HG03175 (cell line): ENCODE results near the gene CENPP.
"Not testable (repeated sequence)": the region's sequence is repeated elsewhere in the genome, so short reads cannot be mapped to it uniquely, and the experiment has no call there.

ENCODE experiments used
- ATAC-seq: cut with Tn5 transposase; IDR thresholded peaks from one replicate; pipeline ENCODE4 v1.9.1; 2021; ENCODE audit warnings: mild to moderate bottlenecking, moderate library complexity; ENCODE audit not compliant: unreplicated experiment

The CENPP gene

DNA sequence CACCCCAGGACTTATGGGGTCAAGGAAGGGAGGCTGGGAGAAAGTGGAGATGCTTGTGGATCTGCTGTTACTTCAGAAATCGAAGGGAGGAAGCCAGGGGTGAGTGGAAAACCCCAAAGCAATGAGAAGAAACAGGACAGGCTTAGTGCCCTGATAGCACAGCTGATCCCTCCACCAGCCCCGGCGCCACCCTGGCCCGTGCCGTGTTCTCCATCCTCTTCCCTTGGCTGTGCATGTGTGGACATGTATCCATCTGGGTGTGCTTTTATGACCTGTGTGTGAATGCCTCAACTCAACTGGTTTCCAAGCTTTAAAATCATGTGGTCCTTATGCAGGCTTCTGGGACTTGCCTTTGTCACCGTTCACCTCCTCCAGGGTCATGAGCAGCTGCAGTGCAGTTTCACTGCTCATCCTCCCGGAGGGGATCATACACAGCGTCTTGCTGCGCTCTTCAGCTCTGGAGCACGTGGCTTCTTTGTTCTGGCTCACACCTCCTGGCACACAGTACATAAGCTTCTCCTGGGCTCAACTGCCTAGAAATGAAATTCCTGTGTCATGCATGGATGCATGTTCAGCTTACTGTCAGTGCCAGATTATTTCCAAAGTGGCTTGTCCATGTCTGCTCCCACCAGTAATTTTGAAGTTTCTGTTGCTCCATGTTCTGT, 286.0 kb downstream of the CENPP start:
- no peak for ATAC-seq

DNA sequence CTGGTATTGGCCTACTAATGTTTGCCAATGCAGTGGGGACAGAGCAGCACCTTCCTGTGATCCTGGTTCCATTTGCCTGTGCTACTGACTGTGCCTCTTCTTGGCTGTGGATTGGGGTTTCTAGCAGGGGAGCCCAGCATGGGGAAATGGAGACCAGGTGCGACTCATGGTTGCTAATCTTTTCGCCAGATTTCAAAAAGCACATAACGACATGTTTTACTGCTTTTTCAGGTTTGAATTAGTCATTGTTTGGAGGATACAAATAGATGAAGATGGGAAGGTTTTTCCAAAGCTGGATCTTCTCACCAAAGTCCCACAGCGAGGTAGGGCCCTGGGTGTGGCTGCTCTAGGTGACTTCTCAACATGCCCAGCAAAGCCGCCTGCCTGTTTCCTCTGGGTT, 286.5 kb downstream of the CENPP start:
- ATAC-seq = no peak

DNA sequence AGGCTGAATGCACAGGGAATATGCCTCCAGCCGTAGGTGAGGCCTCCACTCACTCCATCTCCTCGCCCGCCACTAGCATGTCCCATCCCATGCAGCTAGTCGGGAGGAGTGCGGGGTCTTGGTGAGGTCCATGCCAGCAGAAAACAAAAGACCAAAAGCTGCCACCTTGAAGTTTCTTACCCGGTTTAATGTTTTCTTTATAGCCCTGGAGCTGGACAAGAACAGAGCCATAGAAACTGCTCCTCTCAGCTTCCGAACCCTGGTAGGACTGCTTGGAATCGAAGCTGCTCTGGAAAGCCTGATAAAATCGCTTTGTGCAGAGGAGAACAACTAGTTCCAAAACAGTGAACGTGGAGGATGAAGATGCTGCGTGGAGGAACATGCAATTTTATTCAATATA, 287.1 kb downstream of the CENPP start:
- no peak for ATAC-seq

DNA sequence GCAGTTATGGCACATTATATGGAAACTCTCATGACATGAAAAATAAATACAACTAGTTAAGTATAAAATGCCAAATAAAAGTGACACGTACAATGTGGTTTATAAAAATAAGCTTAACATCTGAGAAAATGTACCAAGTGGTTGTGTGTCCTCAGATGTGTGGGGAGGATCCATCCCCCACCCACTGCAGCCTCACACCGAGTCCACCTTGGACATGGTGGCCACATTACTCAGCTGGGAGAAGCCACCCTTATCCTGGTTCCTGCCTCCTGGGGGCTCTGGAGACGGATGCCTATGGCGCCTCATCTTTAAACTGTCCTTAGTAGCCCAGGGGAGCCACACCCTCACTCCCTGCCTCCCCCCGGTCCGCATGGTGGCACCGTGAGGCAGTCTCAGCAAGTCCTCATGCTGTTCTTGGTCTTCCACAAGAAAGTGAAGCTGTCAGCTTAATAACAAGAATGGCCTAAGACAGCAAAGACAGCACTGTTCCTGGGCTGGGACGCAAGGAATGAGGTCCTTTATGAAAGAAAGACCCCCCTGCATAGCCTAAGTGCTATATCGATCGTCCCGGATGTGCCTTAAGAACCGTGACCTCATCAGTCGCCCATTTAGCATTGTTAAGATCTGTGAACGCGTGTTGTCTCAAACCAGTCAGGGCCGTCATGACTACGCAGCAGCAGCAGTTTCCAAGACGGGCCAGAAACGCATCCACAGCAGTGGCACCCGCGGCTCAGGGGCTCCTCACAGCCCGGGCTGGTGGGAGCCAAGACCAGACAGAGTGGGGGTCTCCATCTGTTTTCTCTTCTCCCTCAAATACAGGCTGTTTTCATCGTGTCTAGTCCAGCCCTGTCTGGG, 287.7 kb downstream of the CENPP start:
- no peak for ATAC-seq

DNA sequence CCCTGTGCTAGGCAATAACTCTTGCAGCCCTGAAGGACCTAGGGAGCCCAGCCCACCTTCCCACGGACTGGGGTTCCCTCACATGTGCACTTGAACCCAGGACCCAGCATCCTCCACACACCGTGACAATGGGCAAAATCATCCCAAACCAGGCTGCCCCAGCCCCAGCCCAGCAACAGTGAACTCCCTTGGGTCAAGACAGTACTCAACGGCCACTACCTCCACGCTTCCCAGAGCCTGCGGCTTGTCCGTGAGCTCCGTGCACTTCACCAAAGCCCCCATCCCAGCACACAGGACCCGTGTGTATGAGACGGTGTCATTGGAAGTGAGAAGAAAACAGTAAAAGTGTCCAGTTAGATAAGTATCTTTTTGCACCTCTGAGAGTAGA, 288.4 kb downstream of the CENPP start:
- no peak for ATAC-seq

DNA sequence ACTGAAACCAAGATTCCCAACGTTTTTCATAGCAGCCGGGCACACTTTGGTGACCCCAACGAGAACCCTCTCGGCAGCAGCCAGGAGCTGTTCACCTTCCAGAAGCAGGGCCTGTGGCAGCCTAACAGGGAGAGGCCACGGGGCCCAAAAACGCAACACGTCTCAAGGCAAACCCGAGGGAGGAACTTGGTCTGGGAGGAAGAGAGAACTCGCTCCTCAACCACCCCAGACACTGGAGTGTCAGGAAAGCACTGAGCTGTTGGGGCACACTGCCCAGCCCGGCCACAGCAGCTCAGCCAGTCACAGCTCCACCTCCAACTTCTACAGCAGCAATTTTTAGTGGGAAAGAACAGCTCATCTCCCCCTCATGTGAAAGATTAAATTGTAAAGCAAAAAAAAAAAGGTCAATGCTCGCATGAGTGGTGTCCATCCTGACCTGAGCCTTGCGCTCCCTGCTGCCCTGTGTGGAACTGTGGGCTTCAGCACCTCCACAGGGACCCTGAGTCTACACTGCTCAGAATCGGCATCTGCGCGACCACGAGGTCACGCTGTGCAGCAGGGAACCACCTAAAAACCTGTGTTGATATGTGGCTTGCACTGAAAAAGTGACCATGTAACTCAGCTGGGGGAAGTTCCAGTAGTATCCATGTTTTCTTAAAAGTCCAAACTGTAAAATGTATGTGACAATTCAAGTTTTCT, 289.2 kb downstream of the CENPP start:
- no peak for ATAC-seq

DNA sequence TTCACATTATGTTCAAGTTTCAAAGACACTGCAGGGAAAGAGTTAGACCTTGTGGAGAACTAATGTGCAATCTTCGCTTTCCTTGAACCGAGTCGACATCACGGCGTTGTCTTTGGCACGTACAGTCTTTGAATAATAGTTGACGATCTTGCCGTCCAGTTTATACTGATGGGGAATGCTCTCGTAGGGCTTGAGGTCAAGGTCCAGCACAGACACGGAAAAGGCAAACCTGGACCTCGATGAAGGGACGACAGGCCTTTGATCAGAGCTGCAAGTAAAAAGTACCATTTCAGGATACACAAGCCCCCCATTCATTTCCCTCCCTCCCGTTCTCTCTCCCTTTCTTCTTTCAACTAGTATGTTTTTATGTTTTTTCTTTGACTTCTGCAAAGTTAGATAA, 290.0 kb downstream of the CENPP start:
- no peak for ATAC-seq

DNA sequence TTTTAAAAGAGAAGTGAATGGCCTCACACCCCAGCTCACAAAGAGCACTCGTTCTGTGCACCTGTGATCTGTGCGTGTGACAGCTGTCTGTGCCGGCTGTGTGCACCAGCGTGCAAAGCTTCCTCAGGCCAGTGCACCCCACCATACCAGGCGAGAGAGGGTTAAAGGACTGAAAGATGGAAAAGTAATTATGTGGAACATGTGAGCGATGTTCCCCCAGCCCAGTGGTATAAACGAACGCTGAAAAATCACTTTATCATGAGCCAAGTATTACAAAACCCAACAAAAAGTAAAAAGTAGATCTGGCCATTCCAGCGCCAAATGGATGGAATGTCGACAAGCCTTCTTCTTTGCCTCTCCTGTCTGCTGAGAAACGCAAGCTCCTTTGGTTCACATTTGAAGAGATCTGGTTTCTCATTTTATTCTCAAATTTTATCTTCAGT, 290.5 kb downstream of the CENPP start:
- no peak for ATAC-seq

DNA sequence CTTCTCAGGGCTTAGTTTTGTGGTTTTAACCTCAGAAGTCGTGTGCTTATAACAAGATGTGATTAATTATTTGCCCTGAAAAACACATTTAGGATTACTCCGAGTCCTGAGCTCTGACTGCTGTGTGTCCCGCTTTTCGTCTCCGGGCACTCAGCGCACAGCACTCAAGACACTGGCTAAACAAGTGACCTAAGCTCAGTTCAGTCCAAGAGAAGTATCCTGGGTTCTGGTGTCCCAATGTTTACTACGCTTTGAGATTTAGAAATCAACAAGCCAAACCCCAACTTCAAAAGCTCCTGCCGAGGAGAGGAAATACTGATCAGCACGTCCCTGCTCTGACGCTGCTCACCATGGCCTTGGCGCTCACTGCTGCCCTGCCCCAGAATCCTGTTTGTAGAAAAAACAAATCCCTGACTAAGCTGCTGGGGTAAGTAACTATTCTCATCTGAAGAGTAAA, 290.9 kb downstream of the CENPP start:
- ATAC-seq = no peak

DNA sequence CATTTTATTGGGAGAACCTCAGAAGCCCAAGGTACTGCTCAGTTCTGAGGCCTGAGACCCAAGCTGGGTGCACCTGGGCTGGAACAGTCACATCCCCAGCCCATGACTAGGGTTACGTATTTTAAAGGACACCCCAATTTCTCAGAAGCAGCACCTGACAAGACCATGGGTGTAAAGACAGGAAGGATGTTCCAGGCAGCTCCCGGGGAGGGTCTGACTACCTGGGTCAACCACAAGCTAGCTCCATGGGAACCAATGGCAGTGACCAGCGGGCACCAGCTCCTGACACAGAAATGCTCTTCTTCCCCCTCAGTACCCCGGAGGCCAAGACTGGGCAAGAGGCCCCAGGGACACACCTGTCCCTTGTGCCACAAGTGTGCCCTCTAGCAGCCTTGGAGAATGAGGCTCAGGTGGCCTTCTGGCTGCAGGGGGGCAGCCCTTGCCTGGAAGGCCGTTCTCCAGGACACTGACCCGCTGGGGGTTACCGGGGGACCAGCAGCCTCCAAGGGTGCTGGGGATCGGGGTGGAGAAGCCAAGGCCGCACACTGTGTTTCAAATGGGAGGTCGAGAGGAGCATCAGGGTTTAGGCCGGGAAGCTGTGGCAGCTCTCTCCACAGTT, 291.6 kb downstream of the CENPP start:
- ATAC-seq = no peak

DNA sequence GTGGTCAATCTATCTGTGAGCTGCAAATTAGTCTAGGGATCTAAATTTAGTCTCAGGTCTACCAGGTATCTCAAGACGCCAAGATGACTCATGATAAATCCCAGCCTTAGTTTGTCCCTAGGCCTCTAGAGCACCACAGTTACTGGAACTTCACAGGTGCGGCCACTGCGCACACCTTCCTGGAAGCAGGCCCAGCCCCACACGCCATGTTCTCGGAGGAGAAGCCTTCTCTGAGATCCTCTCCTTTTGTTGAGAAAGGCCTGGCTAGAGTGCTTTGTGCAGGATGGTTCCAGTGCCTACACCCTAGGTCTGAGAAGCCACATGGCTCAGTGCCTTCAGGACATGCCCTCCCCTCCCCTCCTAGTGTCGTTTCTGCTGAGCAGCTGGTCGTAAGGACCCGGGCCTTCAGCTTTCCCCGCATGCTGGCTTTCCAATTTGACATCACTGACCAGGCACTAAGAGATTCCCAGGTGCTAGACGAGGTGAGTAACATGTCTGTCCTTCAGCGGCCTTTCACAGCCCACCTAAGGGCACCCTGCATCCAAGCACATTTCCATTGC, 292.3 kb downstream of the CENPP start:
- ATAC-seq = no peak

DNA sequence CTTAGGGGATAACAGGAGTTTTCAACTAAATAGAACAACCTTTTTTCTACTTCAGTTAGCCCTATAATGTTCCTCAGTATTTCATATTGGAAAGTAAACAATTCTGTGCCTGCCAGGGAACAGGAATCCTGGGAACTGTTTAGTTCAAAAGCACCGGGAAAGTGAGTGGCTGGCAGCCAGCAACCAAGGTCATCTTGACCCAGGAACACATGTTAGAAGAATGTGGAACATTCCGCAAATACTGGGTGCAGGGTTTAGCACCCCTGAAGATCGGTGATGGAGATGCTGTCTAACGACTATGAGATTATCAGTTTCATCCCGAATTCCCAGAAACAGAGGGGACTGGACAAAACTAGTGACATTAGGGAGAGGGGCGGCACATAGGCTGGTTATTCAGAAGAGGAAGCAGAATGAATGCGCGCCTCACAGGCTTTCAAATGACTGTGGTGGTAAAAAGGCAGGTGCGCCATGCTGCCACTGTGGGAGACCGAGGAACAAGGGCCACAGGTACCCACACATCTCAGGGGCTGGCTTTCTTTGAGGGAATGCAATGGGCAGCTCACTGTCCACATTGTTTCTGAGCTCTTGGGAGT, 293.0 kb downstream of the CENPP start:
- ATAC-seq = no peak

DNA sequence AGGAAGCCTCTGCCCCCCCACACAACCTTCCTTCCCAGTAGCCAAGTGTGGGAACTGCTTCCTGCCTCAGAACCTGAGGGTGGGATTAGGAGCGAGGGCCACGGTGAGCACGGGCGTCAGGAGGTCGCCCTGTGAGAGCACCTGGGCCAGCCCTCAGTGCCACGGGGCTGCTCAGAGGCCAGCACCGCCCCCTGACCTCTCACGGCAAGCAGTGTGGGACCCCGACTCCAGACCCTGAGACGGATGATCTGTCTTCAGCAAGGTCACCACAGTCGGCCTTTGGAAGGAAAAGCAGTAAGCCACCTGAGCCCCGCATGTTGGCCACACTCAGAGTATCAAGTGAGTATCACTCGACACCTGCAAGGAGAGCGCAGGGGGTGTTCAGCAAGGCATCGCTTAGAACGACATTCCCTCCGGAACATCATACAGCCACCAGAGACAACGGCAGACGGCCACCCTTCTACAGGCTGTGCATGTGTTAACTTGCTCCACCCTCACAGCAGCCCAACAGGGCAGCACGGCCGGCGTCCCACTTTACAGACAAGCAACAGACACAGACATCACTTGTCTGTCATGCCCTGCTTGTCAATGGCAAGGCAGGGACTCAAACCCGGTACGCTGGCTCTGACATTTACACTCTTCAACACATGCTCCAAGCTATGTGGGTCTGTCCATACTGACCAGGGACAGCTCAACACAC, 294.0 kb downstream of the CENPP start:
- no peak for ATAC-seq

DNA sequence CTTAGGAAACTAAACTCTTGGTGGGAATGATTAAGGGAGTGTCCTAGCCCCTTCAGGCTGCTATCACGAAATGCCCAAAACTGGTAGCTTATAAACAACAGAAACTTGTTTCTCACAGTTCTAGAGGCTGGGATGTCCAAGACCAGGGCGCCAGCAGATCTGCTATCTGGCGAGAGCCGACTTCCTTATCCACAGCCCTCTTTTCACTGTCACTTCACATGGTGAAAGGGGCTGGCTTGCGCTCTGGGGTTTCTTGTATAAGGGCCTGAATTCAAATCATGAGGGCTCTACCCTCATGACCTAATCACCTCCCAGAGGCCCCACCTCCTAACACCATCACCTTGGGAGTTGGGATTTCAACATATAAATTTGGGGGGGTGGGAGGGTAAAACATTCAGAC, 295.1 kb downstream of the CENPP start:
- no peak for ATAC-seq

DNA sequence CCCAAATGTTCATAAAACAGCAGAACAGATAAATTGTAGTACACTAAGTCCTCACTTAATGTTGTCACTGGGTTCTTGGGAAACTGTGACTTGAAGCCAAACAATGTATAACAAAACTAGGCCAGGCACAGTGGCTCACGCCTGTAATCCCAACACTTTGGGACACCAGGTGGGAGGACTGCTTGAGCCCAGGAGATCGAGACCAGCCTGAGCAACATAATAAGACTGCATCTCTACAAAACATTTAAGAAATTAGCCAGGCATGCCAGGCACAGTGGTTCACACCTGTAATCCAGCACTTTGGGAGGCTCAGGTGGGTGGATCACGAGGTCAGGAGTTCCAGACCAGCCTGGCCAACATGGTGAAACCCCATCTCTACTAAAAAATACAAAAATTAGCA, 298.2 kb downstream of the CENPP start:
- not testable (repeated sequence) for ATAC-seq

DNA sequence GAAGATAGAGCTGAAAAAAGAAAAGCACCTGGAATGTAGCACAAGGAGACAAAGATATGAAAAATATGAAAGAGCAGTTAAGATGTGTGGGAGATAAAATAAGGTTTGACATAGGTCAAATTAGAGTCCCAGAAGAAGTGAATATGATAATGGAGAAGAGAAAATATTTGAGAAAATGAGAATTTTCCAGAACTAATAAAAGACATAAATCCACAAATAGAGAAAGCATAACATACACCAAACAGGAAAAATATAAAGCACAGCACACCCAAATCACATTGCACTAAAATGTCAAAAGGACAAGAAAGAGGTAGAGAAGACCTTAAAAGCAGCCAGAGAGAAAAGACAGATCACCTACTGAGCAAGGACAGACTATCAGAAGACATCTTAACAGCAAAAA, 300.7 kb downstream of the CENPP start:
- no peak for ATAC-seq

DNA sequence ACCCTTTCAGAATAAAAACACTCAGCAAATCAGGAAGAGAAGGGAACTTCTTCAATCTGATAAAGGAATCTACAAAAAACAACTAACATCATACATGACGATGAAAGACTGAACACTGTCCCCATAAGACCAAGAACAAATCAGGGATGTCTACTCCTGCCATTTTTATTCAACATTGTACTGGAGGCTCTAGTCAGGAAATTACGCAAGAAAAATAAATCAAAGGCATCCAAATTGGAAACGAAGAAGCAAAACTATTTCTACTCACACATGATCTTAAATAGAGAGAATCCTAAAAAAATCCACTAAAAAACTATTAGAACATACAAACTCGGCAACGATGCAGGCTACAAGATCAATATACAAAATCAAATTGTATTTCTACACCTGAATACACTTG, 301.9 kb downstream of the CENPP start:
- no peak for ATAC-seq

DNA sequence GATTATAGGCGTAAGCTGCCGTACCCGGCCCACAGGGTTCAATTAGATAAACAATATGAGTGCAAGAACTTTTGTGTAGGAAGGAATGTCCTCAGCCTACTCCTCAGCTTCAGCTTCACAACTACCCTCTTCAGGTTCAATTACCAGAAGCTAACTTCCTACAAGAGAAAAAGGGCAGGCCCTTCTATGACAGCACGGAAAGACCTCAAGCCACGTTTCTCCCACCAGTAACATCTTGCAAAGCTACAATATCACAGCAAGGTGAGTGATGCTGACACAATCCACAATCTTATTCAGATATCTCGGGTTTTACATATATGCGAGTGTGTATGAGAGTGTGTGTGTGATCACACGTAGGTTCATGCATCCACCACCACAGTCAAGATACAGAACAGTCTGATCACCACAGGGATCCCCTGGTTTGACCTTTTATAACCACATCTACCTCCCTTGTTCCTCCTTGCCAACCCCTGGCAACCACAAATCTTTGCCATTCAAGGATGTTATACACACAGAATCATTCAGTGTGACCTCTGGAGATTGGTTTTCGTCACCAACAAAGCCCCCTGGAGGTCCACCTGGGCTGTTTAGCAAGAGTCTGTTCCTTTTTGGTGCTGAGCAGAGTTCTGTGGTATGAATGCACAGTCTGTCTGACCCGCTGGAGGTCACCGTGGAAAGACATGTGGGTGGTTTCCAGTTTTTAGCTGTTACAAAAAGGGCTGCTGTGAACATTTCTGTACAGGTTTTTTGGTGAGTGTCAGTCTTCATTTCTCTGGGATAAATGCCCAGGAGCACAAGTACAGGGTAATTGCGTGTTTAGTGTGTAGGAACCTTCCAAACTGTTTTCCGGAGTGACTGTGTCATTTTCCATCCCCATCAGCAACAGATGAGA, 305.9 kb downstream of the CENPP start:
- ATAC-seq = no peak

DNA sequence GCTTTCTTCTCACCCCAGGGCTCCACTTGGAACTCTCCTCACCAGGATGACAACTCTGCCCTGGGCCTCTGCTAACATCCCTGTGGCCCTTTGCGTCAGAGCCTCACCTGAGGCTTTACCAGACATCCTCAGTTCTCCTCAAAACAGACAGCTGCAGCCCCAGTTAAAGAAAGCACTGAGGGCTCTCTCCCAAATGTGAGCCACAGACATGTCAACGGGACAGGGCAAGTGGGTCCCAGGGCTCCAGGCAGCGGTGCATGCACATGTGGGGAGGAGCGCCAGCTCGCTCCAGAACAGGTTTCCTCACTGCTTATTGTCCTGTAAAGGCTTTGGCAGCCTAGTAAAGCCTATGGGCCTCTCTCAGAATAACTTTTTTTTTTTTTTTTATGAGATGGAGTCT, 306.9 kb downstream of the CENPP start:
- ATAC-seq = no peak
